Endothelial cell of umbilical vein (primary cell): ENCODE measurements around the gene TULP4. TPM values are rescaled to one million over a fixed set of nuclear protein-coding genes. Genes with fewer than 3 reads are reported as not detected.

Experiments
- BruUV-seq: library from RNA; stranded (reverse); fragments of 400-500 nt; replicated peaks from 2 replicates; lab custom pipeline; 2021; lab: Mats Ljungman, UMichigan
- CTCF ChIA-PET: fragments of 300-600, 350-600 bp; sonication (Branson Sonifier 250); formaldehyde crosslinking; loops from one replicate; lab custom pipeline; 2021; ENCODE audit warnings: antibody characterized with exemption, inconsistent platforms; lab: Charles Lee
- POLR2A ChIA-PET: fragments of 300-600, 350-600 bp; sonication (Branson Sonifier 250); formaldehyde crosslinking; loops from one replicate; lab custom pipeline; 2021; ENCODE audit warnings: antibody characterized with exemption, inconsistent platforms; lab: Charles Lee
- DNase-seq: peaks from one replicate; pipeline ENCODE4 v3.0.0-alpha.2; 2011; ENCODE audit warnings: low read depth, low spot score
- FAIRE-seq: peaks from 2 replicates; lab custom pipeline; 2011; peaks lifted over from hg19 to GRCh38; lab: Jason Lieb, UNC
- H2AFZ ChIP-seq: 2 replicates; pipeline ENCODE4 v1.6.0; 2012; ENCODE audit warnings: low read depth, low read length, control low read depth, inconsistent platforms
- H3K27ac ChIP-seq: 2 replicates; pipeline ENCODE4 v1.5.1; 2011; ENCODE audit warnings: low read depth, mild to moderate bottlenecking, control low read depth, low read length, moderate library complexity; ENCODE audit not compliant: insufficient read depth
- H3K27me3 ChIP-seq, 2 experiments: 2 replicates each; pipeline versions ENCODE4 v1.6.0 to v1.6.1; 2011; ENCODE audit warnings: low read length in 2 of 2, mixed read lengths in 1 of 2; ENCODE audit not compliant: control insufficient read depth in 2 of 2, insufficient read depth in 2 of 2
- H3K36me3 ChIP-seq, 2 experiments: 2 replicates in 1 of 2; 3 replicates in 1 of 2; pipeline ENCODE4 v1.5.1; 2011; ENCODE audit warnings: low read length in 2 of 2, mild to moderate bottlenecking in 1 of 2, moderate library complexity in 1 of 2; ENCODE audit not compliant: control insufficient read depth in 2 of 2, insufficient read depth in 2 of 2; ENCODE audit errors: extremely low read depth in 1 of 2
- H3K4me1 ChIP-seq: 3 replicates; pipeline ENCODE4 v1.5.1; 2011; ENCODE audit warnings: mild to moderate bottlenecking, low read length; ENCODE audit not compliant: control insufficient read depth, insufficient read depth; ENCODE audit errors: extremely low read depth
- H3K4me2 ChIP-seq: 2 replicates; pipeline ENCODE4 v1.6.1; 2011; ENCODE audit warnings: low read length, control low read depth, mixed read lengths; ENCODE audit not compliant: insufficient read depth
- H3K4me3 ChIP-seq, 3 experiments: fragments of 200-600 bp in 1 of 3; sonication (generic), shearing (Covaris generic) in 1 of 3; replicated peaks in 1 of 3; 2 replicates each; pipeline ENCODE4 v1.5.1; 2011 to 2016; ENCODE audit warnings: control low read depth in 3 of 3, low read length in 3 of 3, mild to moderate bottlenecking in 2 of 3, inconsistent platforms in 1 of 3, low read depth in 1 of 3, moderate library complexity in 1 of 3; ENCODE audit not compliant: insufficient read depth in 1 of 3
- H3K79me2 ChIP-seq: 2 replicates; pipeline ENCODE4 v1.6.0; 2012; ENCODE audit warnings: low read length, inconsistent platforms; ENCODE audit not compliant: control insufficient read depth, insufficient read depth
- H3K9ac ChIP-seq: replicated peaks from 2 replicates; pipeline ENCODE3; 2011; ENCODE audit warnings: low read length, control low read depth; ENCODE audit not compliant: insufficient read depth; ENCODE audit errors: extremely low read depth
- H3K9me1 ChIP-seq: replicated peaks from 3 replicates; pipeline ENCODE4 v1.6.0; 2011; ENCODE audit warnings: mild to moderate bottlenecking, low read length; ENCODE audit not compliant: control insufficient read depth, insufficient read depth; ENCODE audit errors: extremely low read depth
- H3K9me3 ChIP-seq: replicated peaks from 2 replicates; pipeline ENCODE4 v1.5.1; 2012; ENCODE audit warnings: low read length, inconsistent platforms; ENCODE audit not compliant: control insufficient read depth, insufficient read depth
- H4K20me1 ChIP-seq: replicated peaks from 2 replicates; pipeline ENCODE3; 2011; ENCODE audit warnings: mild to moderate bottlenecking, low read length; ENCODE audit not compliant: control insufficient read depth, insufficient read depth; ENCODE audit errors: extremely low read depth
- CTCF ChIP-seq, 2 donors: IDR thresholded peaks; 1 replicate in 1 of 2; 2 replicates in 1 of 2; pipeline ENCODE4 v1.5.1; 2011; ENCODE audit warnings: low read length in 2 of 2, mild to moderate bottlenecking in 2 of 2, moderate library complexity in 2 of 2, control low read depth in 1 of 2, inconsistent platforms in 1 of 2, low read depth in 1 of 2; ENCODE audit not compliant: insufficient read depth in 1 of 2; ENCODE audit errors: extremely low read depth in 1 of 2
- EZH2 ChIP-seq: IDR thresholded peaks from 2 replicates; pipeline ENCODE4 v1.6.1; 2012; ENCODE audit warnings: borderline replicate concordance, low read depth, mild to moderate bottlenecking, moderate library complexity, low read length, inconsistent platforms; ENCODE audit not compliant: severe bottlenecking
- FOS ChIP-seq: IDR thresholded peaks from 2 replicates; pipeline ENCODE4 v1.6.1; 2011; ENCODE audit warnings: mild to moderate bottlenecking, low read length, moderate library complexity, borderline replicate concordance; ENCODE audit not compliant: insufficient read depth
- GATA2 ChIP-seq: IDR thresholded peaks from 2 replicates; pipeline ENCODE4 v1.7.0; 2011; ENCODE audit warnings: low read depth, mild to moderate bottlenecking, moderate library complexity, mixed read lengths, low read length; ENCODE audit not compliant: insufficient read length, insufficient read depth
- JUN ChIP-seq: IDR thresholded peaks from 2 replicates; pipeline ENCODE4 v1.6.1; 2011; ENCODE audit warnings: borderline replicate concordance, low read depth; ENCODE audit not compliant: insufficient read length, insufficient read depth
- MAX ChIP-seq: IDR thresholded peaks from 2 replicates; pipeline ENCODE4 v1.6.1; 2011; ENCODE audit not compliant: insufficient read depth, insufficient read length
- MYC ChIP-seq: IDR thresholded peaks from one replicate; pipeline ENCODE4 v1.6.1; 2011; ENCODE audit warnings: mild to moderate bottlenecking, low read depth, low read length
- POLR2A ChIP-seq: IDR thresholded peaks from 2 replicates; pipeline ENCODE4 v1.6.1; 2012; ENCODE audit warnings: low read depth, mild to moderate bottlenecking, control low read depth, low read length
- POLR2AphosphoS5 ChIP-seq: IDR thresholded peaks from 2 replicates; pipeline ENCODE4 v1.6.1; 2012; ENCODE audit warnings: low read depth, mild to moderate bottlenecking, control low read depth, low read length, moderate library complexity; ENCODE audit not compliant: insufficient read depth
- dilution Hi-C: fragments of 300-500 bp; cut with MboI; formaldehyde crosslinking; loops from one replicate; pipeline ENCODE4 v1.15.0; 2019; ENCODE audit warnings: low sequenced_read_pairs; ENCODE audit not compliant: extremely low pct_ligation_motif_present
- intact Hi-C: fragments of 100-400 bp; cut with micrococcal nuclease; formaldehyde crosslinking; loops from one replicate; pipeline ENCODE4 v1.10.0; 2022
- polyA plus RNA-seq, 4 experiments: library from polyadenylated mRNA; depleted of rRNA in 3 of 4; stranded (reverse) in 3 of 4; unstranded in 1 of 4; fragments of >200 nt; gene quantifications; 2 replicates each; pipeline versions ENCODE4 v1.2.1 to v1.2.3, GENCODE V29; 2011 to 2012; ENCODE audit warnings: missing spikeins in 1 of 4
- total RNA-seq: library from RNA; stranded (reverse); gene quantifications from 2 replicates; pipeline ENCODE4 v1.2.3, GENCODE V29; 2021

TULP4 gene
- total and polyA plus RNA-seq, 2 donors (not counting 3 experiments of a cell fraction or from before 2014, with no cell fraction given), result 10.8 to 55.1 TPM

- POLR2A ChIA-PET, result no interaction called here
- H3K79me2 ChIP-seq, result no peaks in the 10 kb centered on the region
- no peak for TF ChIP-seq MYC
- no peak for TF ChIP-seq MAX
- no peak for TF ChIP-seq GATA2
- no peak for TF ChIP-seq POLR2AphosphoS5
- no peak for TF ChIP-seq POLR2A
- TF ChIP-seq JUN, result no peak
- TF ChIP-seq CTCF (IDR thresholded peaks at IDR 0.05; ENCODE audit: extremely low read depth in 1 of 2, insufficient read depth in 1 of 2, low read depth in 1 of 2, low read length in 2 of 2), result no peak
- no peak for TF ChIP-seq FOS
- TF ChIP-seq EZH2, result no peak
- FAIRE-seq, result no peak
- H3K4me2 ChIP-seq, result no peak overlapping the region
- H3K9me1 ChIP-seq, result no peaks in the 10 kb centered on the region
- dilution Hi-C loops (no loop called here), intact Hi-C loops (loop anchor here (1.0 kb wide), 1 partner anchor 11 kb away; no protein-coding TSS in a partner anchor)
- H3K4me3 ChIP-seq, result no peak overlapping the region
- H3K9me3 ChIP-seq, result no peaks in the 10 kb centered on the region
- no peaks in the 10 kb centered on the region for H3K27me3 ChIP-seq
- no peak overlapping the region for H3K9ac ChIP-seq
- no peak for DNase-seq
- H3K36me3 ChIP-seq, result peaks cover 0 to 7% of the 10 kb centered on the region in 2 experiments
- no peaks in the 10 kb centered on the region for H4K20me1 ChIP-seq
- CTCF ChIA-PET, result interaction anchor here (1.5 to 1.6 kb wide), 2 partner anchors 272 to 279 kb away, joined by 4 to 6 read pairs; no protein-coding TSS in a partner anchor
- H2AFZ ChIP-seq, result no peak overlapping the region
- no TSS peak for BruUV-seq
- H3K4me1 ChIP-seq, result peaks cover 7% of the 10 kb centered on the region
- H3K27ac ChIP-seq, result no peak overlapping the region
These were observed 180.6 kb downstream of the TULP4 start for GRCh38 chr6:158492881-158493280.
